Kidney epithelial cell (primary cell): ENCODE data around the gene FLT3. TPM values are rescaled to one million over a fixed set of nuclear protein-coding genes. Genes with fewer than 3 reads are reported as not detected.

Experiments
- DNase-seq: peaks from one replicate; pipeline ENCODE4 v3.0.0-alpha.2; 2010; ENCODE audit warnings: low read depth
- H3K27me3 ChIP-seq: 2 replicates; pipeline ENCODE4 v1.6.0; 2011; ENCODE audit warnings: low read length; ENCODE audit not compliant: control insufficient read depth, insufficient read depth
- H3K36me3 ChIP-seq: 2 replicates; pipeline ENCODE4 v1.5.1; 2011; ENCODE audit warnings: low read length; ENCODE audit not compliant: control insufficient read depth, insufficient read depth
- H3K4me3 ChIP-seq: 2 replicates; pipeline ENCODE4 v1.5.1; 2011; ENCODE audit warnings: low read depth, mild to moderate bottlenecking, control low read depth, low read length
- CTCF ChIP-seq: IDR thresholded peaks from 2 replicates; pipeline ENCODE4 v1.5.1; 2011; ENCODE audit warnings: mild to moderate bottlenecking, moderate library complexity, low read length, control low read depth, inconsistent platforms; ENCODE audit not compliant: insufficient read depth, poor library complexity, severe bottlenecking
- total RNA-seq: library from RNA; depleted of rRNA; stranded (reverse); fragments of >200 nt; gene quantifications from 2 replicates; pipeline ENCODE4 v1.2.3, GENCODE V29; 2015

Gene FLT3
- total RNA-seq, 1 donor from 2014 or later = 0.88 TPM

- Histone ChIP-seq H3K27me3 (peaks cover 90% of the 10 kb centered on the region), H3K4me3 (no peak overlapping the region), H3K36me3 (no peaks in the 10 kb centered on the region)
- TF ChIP-seq CTCF = no peak
- no peak for DNase-seq
Observed at GRCh38 chr13:27972478-27972820, 127.9 kb downstream of the FLT3 start.

- Histone ChIP-seq H3K4me3 (no peak overlapping the region), H3K36me3 (no peaks in the 10 kb centered on the region), H3K27me3 (peaks cover 90% of the 10 kb centered on the region)
- TF ChIP-seq CTCF = no peak
- DNase-seq = no peak
Observed at GRCh38 chr13:27971776-27972477, 128.4 kb downstream of the FLT3 start.

GRCh38 chr13:27971236-27971645, 129.1 kb downstream of the FLT3 start:
- H3K36me3 ChIP-seq = no peaks in the 10 kb centered on the region
- no peak for TF ChIP-seq CTCF
- no peak for DNase-seq
- no peak overlapping the region for H3K4me3 ChIP-seq
- peaks cover 90% of the 10 kb centered on the region for H3K27me3 ChIP-seq

GRCh38 chr13:27970382-27971235, 129.8 kb downstream of the FLT3 start:
- no peak for TF ChIP-seq CTCF
- Histone ChIP-seq H3K4me3 (no peak overlapping the region), H3K36me3 (no peaks in the 10 kb centered on the region), H3K27me3 (peaks cover 90% of the 10 kb centered on the region)
- no peak for DNase-seq

- no peaks in the 10 kb centered on the region for H3K36me3 ChIP-seq
- no peak overlapping the region for H3K4me3 ChIP-seq
- DNase-seq = no peak
- H3K27me3 ChIP-seq = peaks cover 90% of the 10 kb centered on the region
- TF ChIP-seq CTCF = no peak
Observed at GRCh38 chr13:27969866-27970229, 130.5 kb downstream of the FLT3 start.
